CD4-positive, alpha-beta T cell treated with Interleukin-10 for 1 hour (primary cell): ENCODE results near the gene CLMN.

ENCODE experiments used
- DNase-seq: peaks from one replicate; pipeline ENCODE4 v3.0.0-alpha.2; 2020

Gene CLMN

DNA sequence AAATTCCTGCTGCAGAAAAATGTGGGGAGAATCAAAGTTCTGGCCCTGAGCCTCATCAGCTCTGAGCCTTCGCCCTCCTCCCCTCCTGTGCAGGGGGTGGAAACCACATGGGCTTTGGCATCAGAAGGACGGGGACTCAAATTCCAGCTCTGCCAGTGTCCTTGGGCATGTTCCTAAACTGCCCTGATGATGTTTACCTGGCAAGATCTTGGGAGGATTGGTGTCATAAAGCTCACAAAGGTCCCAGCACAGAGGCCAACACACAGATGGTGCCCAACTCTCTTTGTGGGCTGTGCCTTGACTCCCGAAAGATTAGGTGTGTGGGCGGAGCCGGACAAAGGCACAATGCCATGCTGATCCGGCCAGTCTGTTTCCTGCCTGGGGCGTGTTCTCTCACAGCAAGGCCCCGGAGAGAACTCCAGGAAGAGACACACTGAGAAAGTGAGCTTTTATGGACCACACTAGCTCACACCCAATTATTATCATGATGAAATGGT lies 20.5 kb upstream of the CLMN start:
- DNase-seq, result no peak

DNA sequence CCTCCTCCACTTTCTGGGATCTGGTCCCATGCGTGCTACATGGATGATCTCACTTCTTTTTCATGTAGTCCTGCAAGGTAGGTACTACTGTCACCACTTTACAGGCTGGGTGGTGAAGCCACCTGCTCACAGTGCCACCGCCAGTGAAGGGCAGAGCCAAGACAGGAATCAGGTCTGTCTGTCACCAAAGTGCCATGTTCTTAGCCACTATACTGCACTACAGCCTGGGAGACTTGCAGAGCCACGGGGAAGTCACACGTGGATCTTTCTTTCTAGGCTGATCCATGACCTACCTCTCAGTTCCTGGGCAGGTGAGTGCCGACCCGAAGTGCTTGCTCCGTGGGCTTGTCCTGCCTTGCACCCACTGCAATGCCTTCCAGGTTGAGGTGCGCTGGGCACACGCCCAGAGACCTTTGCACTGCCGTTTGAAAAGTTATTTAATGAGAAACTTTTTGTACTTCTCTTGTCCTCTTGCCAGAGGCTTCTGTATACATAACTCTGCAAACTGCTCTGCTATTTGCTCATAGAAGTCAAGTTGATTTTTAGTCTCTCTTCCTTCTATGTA lies 19.7 kb upstream of the CLMN start:
- no peak for DNase-seq

DNA sequence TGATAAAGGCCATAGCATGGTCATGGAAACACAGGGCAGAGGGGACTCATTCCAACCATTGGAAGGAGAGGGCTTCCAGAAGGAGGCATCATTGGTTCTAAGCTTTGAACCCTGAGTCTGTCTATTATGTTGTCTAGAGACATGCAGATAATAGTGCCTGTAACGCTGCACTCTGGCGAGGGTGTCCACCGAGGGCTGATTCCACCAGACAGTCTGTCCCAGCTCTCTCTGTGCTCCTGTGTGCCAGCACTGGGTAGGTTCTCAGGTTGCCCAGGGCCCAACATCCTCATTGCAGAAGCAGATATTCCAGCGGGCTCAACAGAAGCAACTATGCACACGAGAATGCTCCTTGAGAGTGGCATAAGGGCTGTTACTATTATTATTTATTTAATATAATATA lies 18.7 kb upstream of the CLMN start:
- no peak for DNase-seq

DNA sequence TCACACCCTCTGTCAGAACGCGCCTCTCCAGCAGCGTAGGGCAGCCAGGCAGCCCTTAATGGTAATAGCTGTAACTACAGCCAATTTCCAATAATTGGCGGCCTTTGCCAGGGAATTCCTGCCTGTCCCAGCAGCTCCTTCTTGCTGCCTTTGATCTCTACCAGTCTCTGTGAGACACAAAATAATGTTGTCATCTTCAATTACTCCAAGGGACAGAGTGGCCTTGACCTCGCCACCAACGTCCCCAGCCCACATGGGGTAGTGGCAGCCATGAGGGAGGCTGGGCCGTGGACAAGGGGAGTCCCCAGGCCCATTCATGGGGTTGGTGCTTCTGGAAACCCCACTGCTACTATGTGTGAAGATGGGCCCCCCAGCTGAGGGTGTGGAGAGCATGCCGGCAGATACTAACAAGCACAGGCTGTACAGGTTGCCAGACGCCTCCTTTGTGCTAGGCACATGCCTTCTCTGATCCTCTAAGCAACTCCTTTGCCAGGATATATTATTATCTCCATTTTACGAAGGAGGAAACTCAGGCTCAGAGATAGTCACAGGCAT lies 17.4 kb upstream of the CLMN start:
- no peak for DNase-seq

DNA sequence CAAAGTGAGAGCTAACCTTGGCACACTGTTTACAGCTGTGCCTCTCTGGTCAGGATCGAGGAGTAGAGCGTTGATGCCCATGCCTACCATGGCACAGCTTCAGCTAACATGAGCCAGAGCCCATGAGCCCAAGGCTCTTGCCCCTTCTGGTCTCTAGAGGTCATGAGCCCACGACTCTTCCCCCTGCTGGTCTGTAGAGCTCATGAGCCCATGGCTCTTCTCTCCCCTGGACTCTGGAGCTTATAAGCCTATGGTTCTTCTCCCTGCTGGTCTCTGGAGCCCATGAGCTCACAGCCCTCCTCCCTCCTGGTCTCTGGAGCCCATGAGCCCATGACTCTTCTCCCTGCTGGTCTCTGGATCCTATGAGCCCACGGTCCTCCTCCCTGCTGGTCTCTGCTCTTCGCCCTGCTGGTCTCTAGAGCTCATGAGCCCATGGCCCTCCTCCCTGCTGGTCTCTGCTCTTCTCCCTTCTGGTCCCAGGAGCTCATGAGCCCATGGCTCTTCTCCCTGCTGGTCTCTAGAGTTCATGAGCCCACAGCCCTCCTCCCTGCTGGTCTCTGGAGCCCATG lies 16.6 kb upstream of the CLMN start:
- no peak for DNase-seq

DNA sequence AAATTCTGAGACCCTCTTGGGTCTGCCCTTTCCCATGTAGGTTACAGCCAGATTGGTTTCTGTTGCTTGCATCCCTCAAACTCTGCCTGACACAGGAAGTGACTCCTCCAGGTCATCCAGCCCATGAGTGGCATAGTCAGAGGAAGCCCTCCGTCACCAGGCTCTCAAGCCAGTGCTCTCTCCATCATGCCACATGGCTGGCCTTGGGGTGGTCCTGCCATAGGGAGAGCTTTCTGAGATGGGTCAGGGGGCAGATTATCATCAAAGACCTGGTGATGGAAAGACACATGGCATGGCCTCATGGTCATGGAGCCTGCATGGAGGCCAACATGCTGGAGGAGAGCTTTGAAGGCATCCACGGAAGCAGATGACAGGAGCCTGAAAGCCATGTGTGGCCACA lies 15.4 kb upstream of the CLMN start:
- no peak for DNase-seq

DNA sequence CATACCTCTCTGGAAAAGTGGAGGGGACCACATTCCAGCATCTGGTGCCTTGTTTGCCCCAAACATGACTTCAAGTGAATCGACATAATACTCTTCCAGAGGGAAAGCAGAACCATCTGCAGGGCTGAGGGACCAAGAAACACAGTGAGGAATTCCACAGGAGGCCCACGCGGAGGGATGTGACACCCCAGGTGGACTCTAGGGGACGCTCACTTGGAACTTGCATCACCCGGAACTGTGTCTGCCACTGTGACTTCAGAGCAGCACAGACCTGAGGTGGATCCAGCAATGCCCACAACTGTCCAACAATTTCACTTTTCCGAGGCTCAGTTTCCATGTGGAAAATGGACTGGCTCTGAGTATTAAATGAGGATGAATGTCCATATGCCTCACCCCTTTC lies 14.3 kb upstream of the CLMN start:
- no peak for DNase-seq

DNA sequence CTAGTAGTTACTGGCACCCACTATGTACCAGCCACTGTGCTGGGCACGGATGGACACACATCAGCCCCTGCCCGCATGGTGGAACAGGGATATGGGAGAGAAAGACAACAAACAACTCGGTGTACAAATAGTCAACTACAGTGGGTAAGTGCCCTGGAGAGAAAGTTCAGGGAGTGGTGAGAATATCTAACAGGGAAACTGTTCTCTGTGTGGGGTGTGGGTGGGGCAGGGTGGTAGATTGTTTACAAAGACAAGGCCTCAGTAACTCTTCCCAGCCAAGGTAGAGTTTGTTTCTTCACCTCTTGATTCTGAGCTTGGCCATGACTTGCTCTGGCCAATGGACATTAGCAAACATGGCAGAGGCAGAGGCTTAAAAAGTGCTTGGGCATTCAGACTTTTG lies 12.9 kb upstream of the CLMN start:
- no peak for DNase-seq

DNA sequence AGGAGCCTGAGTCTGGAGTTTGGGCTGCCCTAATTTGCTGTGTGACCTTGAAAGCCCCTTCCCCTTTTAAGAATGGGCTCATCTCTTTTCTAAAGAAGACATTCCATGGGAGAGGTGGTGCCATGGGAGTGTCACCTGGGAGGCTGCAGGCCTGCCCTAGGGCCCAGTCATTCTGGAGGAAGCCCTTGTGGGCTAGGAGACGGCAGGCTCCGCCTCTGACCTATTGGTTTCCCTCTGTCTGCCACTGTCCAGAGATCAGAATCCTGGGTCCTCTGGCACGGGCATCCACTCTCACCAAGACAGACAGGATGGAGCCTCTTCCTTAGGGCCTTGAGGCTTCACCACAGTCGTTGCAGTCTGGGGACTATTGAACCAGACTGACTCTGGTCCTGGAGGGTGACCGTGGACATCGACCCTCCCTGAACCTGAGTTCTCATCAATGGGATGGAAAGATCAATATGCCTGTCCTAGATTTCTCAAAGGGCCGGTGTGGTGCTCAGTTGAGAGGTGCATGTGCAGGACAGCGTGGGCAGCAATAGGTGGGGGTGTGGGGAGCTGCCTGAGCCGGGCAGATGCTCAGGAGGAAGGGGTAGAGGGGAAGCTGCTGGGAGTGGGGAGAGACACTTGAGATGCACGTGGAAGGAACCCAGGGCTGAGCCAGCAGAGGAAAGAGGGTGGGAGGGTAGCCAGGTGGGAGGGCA lies 12.2 kb upstream of the CLMN start:
- DNase-seq, result no peak

DNA sequence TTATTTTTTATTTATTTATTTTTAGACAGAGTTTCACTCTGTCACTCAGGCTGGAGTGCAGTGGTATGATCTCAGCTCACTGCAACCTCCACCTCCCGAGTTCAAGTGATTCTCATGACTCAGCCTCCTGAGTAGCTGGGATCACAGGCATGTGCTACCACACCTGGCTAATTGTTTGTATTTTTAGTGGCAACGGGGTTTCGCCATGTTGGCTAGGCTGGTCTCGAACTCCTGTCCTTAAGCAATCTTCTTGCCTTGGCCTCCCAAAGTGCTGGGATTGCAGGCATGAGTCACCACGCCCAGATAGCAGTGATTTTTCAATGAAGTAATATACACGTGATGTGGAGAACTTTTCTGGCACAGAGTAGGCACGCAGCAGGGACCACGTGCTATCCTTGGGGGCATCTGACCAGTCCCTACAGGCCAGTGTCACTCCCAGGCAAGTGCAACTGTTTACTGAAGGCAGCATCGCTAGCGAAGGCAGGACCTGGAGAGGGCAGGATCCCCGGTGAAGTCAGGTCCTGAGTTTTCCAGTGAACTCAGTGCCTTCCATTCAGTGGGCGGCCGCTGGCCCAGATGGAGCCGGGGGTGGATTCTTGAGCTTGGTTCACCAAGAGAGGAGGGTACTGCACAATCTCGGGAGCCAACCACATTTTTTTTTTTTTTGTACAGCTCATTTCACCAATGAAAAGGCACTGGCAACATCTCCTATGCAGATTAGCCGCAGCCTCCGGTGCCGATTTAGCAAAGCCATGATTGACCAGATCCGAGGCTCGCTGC lies 11.1 kb upstream of the CLMN start:
- no peak for DNase-seq

DNA sequence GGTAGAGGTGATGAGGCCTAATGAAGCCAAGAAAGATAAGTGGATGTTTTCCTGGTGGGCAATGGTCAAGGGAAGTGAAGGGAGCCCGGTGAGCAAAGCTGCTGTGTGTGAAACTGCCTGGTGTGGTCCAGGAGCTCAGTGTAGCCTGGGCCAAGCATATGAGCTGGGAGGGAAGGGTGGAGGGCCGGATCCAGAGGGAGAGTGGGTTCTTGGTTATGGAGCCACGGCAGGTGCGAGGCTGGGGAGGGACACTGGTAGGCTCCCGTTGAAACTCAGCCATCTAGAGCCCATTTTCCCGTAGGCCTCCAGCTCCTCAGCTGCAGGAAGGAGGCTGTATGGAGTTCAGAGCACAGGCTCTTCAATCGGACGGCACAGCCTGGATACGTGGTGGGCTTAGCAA lies 10.2 kb upstream of the CLMN start:
- DNase-seq, result no peak

DNA sequence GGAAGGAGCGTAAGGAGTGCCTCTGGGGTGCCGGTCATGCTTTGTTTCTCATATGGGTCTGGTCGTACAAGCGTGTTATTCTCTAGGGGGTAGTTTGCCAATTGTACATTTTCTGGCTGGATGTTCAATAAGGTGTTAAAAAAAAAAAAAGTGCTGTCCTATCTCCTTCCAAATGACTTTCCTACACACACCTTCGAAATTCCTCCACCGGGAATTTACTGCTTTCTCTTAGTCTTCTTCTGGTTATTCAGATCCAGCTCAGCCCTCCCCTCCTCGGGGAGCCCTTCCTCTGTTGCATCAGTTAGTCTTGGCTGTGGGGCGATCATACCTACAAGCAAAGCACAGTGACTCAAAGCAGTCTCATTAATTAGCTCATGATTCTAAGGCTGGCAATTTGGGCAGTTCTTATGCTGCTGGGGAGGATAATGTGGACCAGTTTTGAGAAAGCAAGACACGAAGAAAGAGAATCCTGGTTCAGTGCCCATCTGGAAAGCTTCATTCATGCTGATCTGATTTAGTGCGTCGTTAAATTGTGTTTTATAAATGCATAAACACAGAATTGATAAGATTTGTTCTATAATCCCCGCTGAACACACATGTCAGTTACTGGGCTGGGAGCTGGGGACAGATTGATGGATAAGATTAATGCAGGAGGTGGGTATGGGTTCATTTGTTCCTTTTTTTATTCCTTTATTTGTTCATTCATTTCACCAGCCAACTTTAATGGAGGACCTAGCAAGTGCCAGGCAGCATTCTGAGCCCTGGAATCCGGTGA lies 9.2 kb upstream of the CLMN start:
- no peak for DNase-seq

DNA sequence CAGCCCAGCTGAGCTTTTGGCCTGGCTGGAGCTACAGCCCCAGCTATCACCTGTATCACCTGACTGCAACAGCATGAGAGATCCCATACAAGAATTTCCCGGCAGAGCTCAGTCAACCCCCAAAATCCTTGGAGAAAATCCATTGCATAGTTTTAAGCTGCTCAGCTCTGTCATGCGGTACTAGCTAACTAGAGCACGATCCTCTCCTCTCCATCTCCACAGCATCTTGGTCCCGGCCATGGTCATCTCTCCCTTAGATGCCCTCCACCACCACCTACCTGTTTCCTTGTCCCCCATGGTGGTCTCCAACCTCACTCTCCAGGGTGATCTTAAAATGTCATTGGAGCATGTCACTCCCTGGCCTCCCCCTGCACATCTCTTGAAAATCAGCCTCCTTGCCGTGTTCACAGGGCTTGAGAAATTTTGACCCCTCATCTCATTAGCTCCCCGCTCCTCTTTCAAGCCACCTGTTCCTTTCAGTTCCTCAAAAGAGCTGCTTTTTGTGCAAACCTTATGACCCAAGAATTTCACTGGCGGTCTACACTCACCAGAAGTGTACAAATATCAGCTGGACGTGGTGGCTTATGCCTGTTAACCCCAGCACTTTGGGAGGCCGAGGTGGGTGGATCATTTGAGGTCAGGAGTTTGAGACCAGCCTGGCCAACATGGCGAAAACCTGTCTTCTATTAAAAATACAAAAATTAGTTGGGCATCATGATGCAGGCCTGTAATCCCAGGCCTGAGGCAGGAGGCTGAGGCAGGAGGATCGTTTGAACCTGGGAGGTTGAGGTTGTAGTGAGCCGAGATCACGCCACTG lies 8.1 kb upstream of the CLMN start:
- no peak for DNase-seq

DNA sequence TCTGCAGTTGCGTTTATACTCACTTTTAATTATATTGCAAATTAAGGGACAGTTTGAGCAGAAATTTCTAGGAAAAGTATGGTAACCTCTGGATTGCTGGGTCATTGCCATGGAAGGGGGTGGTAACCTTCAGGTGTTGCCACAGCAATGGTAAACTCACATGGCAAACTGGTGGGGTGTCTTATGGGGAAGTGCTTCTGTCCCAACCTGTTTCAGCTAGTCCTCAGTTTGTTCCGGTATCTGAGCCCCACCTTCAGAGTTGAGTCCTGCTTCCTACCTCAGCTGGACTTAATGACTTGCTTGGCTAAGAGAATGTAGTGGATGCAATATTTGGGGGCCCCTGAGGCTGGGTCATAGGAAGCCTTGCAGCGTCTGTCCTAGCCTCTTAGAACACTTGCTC lies 7.3 kb upstream of the CLMN start:
- no peak for DNase-seq

DNA sequence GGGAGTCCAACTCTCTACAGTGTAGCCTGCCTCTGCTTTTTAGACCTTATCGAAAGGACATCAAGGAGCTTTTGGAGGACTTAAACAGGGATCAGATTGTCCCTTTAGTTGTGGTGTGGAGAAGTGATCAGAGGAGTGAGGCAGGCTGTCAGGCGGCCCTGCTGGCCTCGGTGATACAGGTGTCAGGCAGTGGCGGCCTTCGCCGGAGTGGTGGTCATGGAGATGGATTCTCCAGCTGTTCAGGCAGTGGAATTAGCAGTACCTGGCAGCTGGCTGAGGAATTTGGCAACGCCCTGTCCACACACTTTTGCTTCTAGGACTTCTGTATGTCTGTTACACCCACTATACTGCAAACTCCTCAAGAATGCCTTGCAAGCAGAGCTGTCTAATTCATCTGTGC lies 4.2 kb upstream of the CLMN start:
- no peak for DNase-seq

DNA sequence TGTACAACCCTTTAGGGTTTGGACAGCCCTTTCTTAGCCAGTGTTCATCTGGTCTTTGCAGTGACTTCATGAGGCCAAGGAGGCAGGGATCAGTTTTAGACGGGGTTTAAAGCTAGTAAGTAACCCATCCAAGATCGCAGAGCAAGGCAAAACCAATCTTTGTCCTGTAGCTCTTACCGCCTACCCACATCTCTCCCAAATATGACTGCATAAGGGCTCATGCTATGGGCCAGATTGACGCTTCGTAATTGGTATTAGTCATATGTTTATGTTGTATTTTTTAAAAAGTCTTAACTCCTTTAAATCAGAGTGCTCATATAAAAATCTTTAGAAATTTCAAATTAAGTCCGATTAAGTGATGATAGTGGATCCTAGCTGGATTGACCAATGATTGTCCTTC lies 3.7 kb upstream of the CLMN start:
- no peak for DNase-seq

DNA sequence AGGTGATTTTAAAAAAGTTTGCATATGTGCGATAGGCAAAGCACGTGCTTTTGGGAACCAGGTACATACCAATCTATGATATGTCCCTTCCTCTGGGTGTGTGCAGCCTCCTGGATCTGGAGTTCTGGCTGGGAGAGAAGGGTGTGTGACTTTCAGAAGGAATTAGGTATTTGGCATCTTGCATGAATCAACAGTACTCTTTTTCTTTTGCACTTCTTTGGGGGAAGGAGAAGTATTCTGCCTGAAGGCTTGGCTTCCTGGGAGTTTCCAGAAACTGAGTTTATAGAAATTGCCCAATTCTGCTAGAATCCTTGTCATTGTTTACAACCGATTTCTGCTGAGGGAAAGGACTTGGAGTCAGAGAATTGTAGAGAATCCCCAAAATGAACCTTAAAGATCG lies 2.9 kb upstream of the CLMN start:
- no peak for DNase-seq

DNA sequence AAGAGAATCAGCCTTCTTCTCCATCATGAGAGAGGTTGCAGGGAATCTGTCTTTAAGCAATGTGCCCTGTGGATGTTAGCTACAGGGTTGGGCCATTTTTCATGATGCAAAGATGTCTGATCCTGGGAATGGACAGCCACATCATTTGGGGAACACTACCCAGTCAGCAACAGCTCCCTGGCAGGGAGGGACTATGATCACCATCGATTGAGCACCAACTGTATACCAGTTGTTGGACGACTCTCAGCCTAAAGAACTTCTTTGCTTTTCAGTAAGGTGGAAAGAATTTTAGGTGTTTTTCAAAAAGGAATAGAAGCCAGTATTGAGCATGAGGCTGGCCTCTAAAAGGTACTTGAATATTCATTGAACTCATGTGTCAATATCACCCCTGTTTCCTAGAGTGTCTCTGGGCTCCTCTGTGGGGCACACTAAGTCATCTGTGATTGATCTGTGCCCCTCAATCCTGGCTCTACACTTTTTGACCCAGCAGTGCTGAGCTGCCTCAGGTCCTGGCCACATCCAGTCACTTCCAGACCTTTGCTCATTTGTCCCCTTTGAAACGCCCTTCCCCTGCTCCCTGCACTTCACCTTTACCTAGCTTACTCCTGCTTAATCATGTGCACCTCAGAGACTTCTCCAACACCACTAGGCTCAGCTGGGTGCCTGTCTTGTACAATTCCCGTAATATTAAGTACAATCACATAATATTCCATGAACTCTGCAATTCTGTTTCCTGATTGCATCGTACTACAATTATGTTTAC lies 2.2 kb upstream of the CLMN start:
- no peak for DNase-seq

DNA sequence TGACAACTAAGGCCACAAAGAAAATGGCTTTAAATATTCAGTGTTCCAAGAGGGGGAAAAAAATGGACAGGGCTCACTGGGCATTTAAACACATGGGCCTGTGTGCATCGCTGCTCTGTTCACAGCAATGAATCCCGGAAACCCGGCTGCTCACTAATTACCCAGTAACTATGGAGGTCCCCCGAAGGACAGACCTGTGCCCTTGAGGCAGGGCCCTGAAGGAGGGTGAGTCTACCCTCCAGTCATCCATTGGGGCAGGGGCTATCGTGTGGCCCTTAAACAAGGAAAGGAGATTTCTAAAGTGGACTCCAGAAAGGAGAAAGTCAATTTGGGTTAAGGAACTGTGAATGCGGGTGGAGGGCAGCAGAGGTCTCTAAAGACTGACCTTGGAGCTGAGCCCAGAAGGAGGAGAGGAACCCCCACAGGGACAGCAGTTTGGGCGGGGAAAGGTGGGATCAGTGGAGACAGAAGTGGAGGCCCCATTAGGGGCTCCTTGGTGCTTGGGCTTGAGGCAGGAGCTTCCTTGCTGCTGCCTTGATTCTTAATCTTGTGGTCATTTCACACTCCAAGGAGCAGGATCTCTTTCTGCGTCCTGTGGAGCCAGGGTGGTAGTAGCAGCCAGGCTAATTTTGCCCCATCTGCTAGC lies 1.4 kb upstream of the CLMN start:
- DNase-seq, result no peak

DNA sequence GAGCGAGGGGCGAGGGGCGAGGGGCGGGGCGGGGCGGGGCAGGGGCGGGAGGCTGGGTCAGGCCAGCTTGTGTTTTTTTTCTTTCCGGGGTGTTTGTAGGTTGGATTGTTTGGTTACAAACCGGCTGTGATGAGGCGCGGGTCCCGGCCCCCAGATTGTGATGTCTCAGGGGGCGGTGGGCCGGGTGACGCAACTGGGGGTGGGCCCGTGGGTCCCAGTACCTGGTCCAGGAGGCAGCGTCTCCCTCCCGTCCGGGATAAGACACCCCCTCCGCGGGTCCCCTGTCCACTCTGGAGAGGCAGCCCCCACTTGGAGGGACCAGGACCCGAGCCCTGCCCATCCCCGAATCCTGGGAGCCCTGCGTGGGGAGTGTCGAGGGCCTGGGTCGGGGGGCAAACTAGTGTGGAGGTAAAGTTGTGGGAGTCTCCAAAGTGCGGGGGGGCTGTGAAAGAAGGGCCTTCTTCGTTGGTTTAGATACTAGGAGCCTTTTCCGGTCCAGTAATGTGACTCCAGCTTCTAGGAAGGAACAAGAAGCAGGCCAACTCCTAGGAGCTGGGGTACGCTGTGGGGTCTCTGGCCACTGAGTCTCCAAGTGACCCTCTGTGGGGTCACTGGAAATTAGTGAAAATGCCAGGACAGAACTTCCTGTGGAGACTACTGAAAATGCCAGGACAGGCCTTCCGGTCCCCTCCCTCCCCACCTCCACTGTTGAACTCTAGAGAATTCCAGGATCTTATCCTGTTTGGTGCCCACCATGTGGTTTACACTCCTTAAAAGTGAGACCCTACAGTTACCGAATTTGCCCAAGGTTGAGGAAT lies 579 bp upstream of the CLMN start:
- no peak for DNase-seq
